Mesothelial cell of epicardium (in vitro differentiated cells): ENCODE measurements around the gene ASCC3. TPM values are rescaled to one million over a fixed set of nuclear protein-coding genes. Genes with fewer than 3 reads are reported as not detected.
"Not testable (repeated sequence)": the region's sequence is repeated elsewhere in the genome, so short reads cannot be mapped to it uniquely, and the experiment has no call there.

Experiments
- DNase-seq, 2 experiments: peaks; one replicate each; pipeline ENCODE4 v3.0.0; 2021; ENCODE audit warnings: low spot score in 2 of 2; ENCODE audit not compliant: unreplicated experiment in 2 of 2
- H3K27ac Mint-ChIP-seq: 2 replicates; pipeline ENCODE4 v1.8.0; 2021; ENCODE audit warnings: mixed read lengths
- H3K27me3 Mint-ChIP-seq: 2 replicates; pipeline ENCODE4 v1.8.0; 2021; ENCODE audit warnings: low read depth, mixed read lengths
- H3K36me3 Mint-ChIP-seq: 2 replicates; pipeline ENCODE4 v1.8.0; 2021; ENCODE audit warnings: mixed read lengths
- H3K4me1 Mint-ChIP-seq: 2 replicates; pipeline ENCODE4 v1.8.0; 2021; ENCODE audit warnings: mixed read lengths
- H3K4me3 Mint-ChIP-seq: 2 replicates; pipeline ENCODE4 v1.8.0; 2021; ENCODE audit warnings: mild to moderate bottlenecking, moderate library complexity, mixed read lengths
- H3K9me3 Mint-ChIP-seq: 2 replicates; pipeline ENCODE4 v1.8.0; 2021; ENCODE audit warnings: mixed read lengths
- total RNA-seq: library from RNA; stranded (reverse); gene quantifications from 3 replicates; pipeline ENCODE4 v1.2.1, GENCODE V29; 2021
- TF ChIP-seq, protein P1 (sequence below): fragments of 200-600 bp; sonication (generic); IDR thresholded peaks from one replicate; pipeline ENCODE4 v1.5.0; 2021; ENCODE audit warnings: antibody characterized with exemption; ENCODE audit not compliant: unreplicated experiment

The ASCC3 gene
- total RNA-seq, 1 donor from 2014 or later: 47.7 TPM

DNA sequence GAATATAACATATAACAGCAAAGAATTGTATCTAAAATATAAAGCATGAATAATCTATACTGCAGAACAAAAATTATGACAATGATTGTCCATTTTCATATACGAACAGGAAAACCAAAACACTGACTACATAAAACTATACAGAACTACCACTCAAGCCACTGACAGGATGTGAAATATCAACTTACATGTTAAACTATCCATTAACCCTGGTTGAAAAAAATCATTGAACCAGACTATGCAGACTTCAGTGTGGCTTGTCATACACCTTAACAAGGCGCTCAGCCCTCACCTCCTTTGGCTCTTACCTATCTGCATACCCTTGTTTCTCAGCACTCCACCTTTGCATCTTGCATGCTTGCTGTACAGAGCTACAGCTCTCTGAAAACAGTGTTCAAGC is 34.9 kb downstream of the ASCC3 start:
- TF ChIP-seq, protein P1, sequence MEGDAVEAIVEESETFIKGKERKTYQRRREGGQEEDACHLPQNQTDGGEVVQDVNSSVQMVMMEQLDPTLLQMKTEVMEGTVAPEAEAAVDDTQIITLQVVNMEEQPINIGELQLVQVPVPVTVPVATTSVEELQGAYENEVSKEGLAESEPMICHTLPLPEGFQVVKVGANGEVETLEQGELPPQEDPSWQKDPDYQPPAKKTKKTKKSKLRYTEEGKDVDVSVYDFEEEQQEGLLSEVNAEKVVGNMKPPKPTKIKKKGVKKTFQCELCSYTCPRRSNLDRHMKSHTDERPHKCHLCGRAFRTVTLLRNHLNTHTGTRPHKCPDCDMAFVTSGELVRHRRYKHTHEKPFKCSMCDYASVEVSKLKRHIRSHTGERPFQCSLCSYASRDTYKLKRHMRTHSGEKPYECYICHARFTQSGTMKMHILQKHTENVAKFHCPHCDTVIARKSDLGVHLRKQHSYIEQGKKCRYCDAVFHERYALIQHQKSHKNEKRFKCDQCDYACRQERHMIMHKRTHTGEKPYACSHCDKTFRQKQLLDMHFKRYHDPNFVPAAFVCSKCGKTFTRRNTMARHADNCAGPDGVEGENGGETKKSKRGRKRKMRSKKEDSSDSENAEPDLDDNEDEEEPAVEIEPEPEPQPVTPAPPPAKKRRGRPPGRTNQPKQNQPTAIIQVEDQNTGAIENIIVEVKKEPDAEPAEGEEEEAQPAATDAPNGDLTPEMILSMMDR: no peak
- no peak overlapping the region for H3K4me3 Mint-ChIP-seq
- peaks cover 8% of the 10 kb centered on the region for H3K36me3 Mint-ChIP-seq
- H3K4me1 Mint-ChIP-seq: peaks cover 9% of the 10 kb centered on the region
- H3K9me3 Mint-ChIP-seq: peaks cover under 1% of the 10 kb centered on the region
- H3K27me3 Mint-ChIP-seq: no peaks in the 10 kb centered on the region
- H3K27ac Mint-ChIP-seq: no peak overlapping the region
- no peak for DNase-seq

DNA sequence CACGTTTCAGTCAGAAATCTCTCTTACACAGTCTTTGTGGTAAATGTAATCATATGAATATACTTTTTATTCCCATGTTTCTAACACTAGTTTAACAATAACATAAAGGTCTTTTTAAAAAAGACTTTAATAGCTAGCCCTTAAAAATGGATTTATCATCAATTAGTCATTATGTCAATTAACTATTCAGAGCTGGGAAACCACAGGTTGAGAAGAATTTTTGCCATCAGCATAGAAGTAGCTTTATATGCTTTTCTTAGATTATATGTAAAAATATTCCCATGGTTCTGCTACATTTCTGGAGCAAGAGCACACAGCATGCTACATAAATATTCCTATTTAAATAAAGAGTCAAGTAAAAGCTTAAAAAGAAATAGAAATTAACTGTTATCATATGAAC is 35.5 kb downstream of the ASCC3 start:
- H3K27me3 Mint-ChIP-seq: no peaks in the 10 kb centered on the region
- TF ChIP-seq, protein P1: no peak

DNA sequence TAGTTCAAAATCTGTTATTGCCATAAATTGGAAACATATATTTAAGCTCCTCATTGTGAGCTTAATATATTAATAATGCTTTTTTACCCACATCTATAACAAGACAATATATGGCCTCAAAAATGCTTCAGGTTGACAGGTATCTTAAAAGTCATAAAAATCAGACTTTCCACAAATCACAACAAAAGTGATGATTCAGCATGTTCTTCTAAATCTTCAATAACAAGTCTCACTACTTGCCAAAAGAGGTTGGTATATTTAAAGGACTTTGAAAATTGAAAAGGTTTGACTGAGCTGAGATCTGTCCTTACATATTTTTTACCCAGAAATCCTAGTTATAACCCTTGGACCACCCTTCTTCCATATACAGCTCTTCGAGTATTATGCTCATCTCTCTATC is 41.7 kb downstream of the ASCC3 start:
- no peak overlapping the region for H3K4me3 Mint-ChIP-seq
- H3K4me1 Mint-ChIP-seq: no peaks in the 10 kb centered on the region
- H3K27ac Mint-ChIP-seq: no peak overlapping the region
- H3K36me3 Mint-ChIP-seq: peaks cover 25% of the 10 kb centered on the region
- peaks cover 23% of the 10 kb centered on the region for H3K9me3 Mint-ChIP-seq
- no peaks in the 10 kb centered on the region for H3K27me3 Mint-ChIP-seq
- TF ChIP-seq, protein P1: no peak
- no peak for DNase-seq

More for the DNA sequence above, 35.5 kb downstream of the ASCC3 start:
- H3K4me1 Mint-ChIP-seq: peaks cover 9% of the 10 kb centered on the region
- H3K9me3 Mint-ChIP-seq: no peaks in the 10 kb centered on the region
- H3K36me3 Mint-ChIP-seq: peaks cover 8% of the 10 kb centered on the region
- DNase-seq: no peak
- no peak overlapping the region for H3K27ac Mint-ChIP-seq
- no peak overlapping the region for H3K4me3 Mint-ChIP-seq

DNA sequence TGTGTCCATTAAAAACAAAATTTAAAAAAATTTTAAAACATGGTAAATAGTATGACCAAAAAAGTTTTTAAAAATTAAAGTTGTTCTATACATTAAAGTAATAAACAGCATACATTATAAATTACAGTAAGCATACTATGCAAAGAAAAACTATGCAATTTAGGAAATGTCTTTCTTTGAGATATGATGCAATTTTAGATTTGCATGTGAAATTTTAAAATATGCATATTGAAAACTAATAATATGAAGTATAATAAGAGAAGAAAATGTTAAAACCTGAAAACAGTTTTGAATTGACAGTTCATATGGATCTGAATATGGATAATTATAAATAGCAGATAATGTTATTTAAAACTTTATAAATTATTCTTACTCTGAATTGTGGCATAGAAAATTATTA is 43.1 kb downstream of the ASCC3 start:
- no peaks in the 10 kb centered on the region for H3K4me1 Mint-ChIP-seq
- no peak for DNase-seq
- TF ChIP-seq, protein P1: no peak
- H3K4me3 Mint-ChIP-seq: no peak overlapping the region
- peaks cover 23% of the 10 kb centered on the region for H3K9me3 Mint-ChIP-seq
- no peaks in the 10 kb centered on the region for H3K27me3 Mint-ChIP-seq
- peaks cover 25% of the 10 kb centered on the region for H3K36me3 Mint-ChIP-seq
- H3K27ac Mint-ChIP-seq: no peak overlapping the region

DNA sequence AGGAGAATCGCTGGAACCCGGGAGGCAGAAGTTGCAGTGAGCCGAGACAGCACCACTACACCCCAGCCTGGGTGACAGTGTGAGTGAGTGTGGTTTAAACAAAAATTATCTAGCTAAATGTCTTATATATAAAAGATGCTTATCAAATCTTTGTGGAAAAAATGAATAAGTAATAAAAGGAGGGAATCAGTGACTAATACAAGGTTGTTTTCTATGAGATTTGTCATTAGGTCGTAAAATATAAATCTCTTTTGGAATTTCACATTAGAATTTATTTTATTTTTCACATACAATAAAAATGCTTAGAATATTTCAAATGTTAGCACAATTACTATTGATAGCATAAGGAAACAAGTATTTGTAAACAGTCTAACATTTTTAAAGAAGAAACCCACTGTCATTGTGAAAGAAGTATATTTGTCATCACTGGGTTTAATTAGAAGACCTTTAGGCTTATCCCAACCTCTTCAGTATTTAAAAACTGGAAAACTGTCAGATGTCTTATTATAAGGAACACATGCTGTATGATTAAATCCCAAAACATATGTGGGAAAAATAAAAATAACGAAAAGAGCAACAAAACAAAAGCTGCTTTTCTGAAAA is 47.1 kb downstream of the ASCC3 start:
- Mint-ChIP-seq H3K9me3 (peaks cover 23% of the 10 kb centered on the region), H3K27ac (peak overlapping the region; percentile 23), H3K36me3 (peaks cover 25% of the 10 kb centered on the region), H3K27me3 (no peaks in the 10 kb centered on the region), H3K4me3 (no peak overlapping the region), H3K4me1 (no peaks in the 10 kb centered on the region)
- no peak for DNase-seq
- TF ChIP-seq, protein P1: no peak

DNA sequence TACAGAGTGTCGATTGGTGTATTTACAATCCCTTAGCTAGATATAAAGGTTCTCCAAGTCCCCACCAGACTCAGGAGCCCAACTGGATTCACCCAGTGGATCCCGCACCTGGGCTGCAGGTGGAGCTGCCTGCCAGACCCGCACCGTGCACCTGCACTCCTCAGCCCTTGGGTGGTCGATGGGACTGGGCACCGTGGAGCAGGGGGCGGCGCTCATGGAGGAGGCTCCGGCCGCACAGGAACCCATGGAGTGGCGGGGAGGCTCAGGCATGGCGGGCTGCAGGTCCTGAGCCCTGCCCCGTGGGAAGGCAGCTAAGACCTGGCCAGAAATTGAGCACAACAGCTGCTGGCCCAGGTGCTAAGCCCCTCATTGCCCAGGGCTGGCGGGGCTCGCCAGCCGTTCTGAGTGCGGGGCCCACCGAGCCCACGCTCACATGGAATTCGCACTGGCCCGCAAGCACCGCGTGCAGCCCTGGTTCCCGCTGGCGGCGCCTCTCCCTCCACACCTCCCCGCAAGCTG is 52.0 kb downstream of the ASCC3 start:
- H3K9me3 Mint-ChIP-seq, H3K4me3 Mint-ChIP-seq, H3K4me1 Mint-ChIP-seq: not testable (repeated sequence)

More for the DNA sequence above, 52.0 kb downstream of the ASCC3 start:
- DNase-seq, H3K27me3 Mint-ChIP-seq, H3K27ac Mint-ChIP-seq: not testable (repeated sequence)
- peaks cover 21% of the 10 kb centered on the region for H3K36me3 Mint-ChIP-seq
